GM18867 (cell line): ENCODE measurements around the gene B3GLCT.
"Not testable (repeated sequence)": the region's sequence is repeated elsewhere in the genome, so short reads cannot be mapped to it uniquely, and the experiment has no call there.

Experiments
- ATAC-seq: cut with Tn5 transposase; IDR thresholded peaks from one replicate; pipeline ENCODE4 v1.9.1; 2021; ENCODE audit warnings: mild to moderate bottlenecking, moderate library complexity; ENCODE audit not compliant: unreplicated experiment

Gene B3GLCT

GRCh38 chr13:31182987-31183386 lies 16.8 kb upstream of the B3GLCT start:
- ATAC-seq: no peak

- ATAC-seq: no peak
Measured at GRCh38 chr13:31184451-31184850, 15.3 kb upstream of the B3GLCT start.

DNA sequence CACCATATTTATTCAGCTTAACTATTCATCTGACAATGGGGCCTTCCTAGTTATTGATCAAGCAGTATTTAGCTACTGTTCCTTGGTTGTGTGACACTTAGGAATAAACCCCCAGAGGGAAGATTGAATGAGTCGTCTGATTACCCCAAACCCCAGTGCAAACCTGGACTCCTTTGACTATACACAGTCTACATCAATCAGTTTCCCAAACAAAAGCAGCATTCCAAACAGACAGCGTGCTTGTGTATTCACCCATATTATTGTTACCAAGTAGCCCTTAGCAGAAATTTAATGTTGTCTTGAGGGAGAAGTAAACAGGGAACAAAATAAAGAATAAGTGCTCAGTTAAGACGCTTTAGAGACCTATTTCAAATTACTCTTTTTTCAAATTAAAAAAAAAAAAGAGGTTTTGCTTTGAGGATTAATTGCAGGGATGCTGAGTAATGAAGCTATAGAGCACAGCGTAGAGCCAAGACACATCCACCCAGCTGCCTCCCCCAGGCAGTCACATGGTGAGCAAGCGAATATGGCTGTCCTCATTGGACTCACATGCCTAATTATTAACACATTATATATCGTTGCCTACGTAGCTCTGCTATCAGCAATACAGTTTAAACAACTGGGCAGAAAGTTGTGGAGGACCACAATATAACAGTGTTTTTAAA lies 14.7 kb upstream of the B3GLCT start:
- no peak for ATAC-seq

DNA sequence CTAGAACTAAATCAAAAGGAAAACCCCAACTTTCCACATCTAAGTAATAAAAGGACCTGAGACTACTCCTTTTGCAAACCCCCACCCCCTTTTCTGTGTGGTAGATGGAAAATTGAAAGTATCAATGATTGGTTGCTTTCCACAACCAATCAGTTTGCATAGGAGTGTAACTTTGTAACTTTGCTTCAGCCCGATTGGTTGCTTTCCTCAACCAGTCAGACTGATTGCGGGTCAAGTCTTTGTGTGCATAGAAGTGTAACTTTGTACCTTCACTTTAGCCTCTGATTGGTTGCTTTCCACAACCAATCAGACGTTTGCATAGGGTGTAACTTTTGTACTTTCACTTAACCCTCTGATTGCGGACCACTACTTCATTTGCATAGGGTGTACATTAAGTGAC lies 8.0 kb upstream of the B3GLCT start:
- no peak for ATAC-seq

DNA sequence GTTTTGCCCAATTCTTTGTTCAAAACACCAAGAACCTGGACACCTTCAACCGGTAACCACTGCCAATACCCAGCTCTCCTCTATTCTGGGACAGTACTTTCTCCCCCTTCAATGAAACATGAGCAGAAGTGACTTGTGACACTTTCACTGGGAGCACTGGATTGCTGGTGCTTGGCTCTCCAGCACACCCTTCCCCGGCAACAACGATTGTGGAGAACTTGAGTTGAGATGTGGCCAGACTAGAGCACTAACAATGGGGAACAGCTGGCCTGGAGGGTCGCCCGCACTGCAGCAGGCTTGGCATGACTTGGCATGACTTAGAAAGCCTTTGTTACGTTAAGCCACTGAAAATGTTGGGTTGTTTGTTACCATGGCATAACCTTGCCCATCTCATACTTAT lies 7.5 kb upstream of the B3GLCT start:
- ATAC-seq: no peak

DNA sequence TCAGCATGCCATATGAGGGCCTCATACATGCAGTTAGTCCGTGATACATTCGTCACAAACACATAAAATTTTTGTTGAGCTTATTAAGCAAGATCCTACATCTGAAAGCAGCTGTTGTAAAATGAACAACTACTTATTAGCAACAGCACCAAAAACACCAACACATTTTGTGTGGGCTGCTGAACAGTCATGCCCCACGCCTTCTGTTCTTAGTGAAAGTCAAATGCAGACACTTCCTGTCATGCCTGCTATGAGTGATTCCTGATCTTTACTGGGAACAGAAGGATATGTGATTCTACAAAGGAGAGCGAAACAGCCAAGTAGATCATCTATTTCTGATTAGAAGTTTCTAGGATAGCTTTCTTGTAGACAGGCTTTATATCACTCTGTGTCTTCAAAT lies 4.2 kb upstream of the B3GLCT start:
- no peak for ATAC-seq

- no peak for ATAC-seq
Measured at GRCh38 chr13:31196992-31197391, 2.8 kb upstream of the B3GLCT start.

- ATAC-seq: no peak
Measured at GRCh38 chr13:31198519-31198918, 1.3 kb upstream of the B3GLCT start.

DNA sequence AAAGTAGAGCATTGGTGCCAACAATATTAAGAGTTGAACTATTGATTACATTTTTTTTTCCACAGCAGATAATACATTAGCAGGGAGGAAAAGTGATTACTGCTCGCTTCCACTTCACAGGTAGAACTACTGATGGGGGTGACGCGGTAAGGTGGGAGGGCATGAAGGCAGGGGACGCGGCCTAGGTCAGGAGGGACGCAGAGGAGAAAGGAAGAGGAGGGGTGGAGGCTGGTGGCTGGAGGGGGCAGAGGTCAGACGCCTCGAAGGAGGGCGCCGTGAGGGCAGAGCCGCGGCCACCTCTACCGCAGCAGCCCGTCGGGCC lies 287 bp upstream of the B3GLCT start:
- no peak for ATAC-seq

GRCh38 chr13:31200637-31200971 lies 829 bp downstream of the B3GLCT start:
- ATAC-seq: peak; percentile 18

- no peak for ATAC-seq
Measured at GRCh38 chr13:31201341-31202031, 1.7 kb downstream of the B3GLCT start.

GRCh38 chr13:31204592-31204991 lies 4.8 kb downstream of the B3GLCT start:
- ATAC-seq: no peak

DNA sequence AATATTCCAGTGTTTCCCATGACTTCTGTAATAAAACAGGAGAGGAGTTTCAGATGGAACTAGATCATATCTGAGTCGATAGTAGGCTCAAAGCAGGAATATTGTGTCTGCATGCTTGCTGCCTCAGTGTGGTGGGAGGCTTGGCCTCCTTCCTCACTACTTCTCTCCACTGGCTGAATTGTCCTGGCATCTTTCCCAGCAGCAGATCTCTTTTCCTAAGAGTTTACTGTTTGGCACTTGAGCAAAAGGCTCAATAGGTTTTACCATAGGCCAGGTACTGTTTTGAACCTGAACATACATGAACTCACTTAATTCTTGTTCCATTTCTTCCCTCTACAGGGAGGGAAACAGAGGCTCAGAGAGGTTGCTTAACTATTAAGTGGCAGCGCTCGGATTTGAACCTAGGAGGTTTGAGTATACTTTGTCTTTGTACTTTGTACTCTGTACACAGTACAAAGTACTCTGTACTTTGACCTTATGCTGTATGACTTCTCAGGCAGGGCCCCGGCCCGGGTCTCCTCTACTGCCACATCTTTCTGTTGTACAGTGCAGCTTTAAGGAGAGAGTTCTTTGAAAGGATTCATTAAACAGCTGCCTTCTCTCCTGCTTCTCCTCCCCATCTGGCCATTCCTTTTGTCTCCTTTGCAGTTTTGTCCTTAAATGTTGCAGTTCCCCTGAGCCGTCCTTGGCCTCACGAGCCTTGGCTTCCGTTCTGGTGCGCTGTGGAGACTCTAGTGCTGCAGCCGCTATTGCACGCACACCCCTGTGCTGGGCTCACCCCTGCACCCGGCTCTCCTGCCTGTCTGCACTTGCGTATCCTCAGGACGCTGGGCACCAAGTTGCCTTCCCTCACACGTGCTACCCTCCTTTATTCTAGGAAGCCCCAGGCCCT lies 8.1 kb downstream of the B3GLCT start:
- ATAC-seq: no peak

GRCh38 chr13:31208559-31209122 lies 8.9 kb downstream of the B3GLCT start:
- ATAC-seq: no peak

DNA sequence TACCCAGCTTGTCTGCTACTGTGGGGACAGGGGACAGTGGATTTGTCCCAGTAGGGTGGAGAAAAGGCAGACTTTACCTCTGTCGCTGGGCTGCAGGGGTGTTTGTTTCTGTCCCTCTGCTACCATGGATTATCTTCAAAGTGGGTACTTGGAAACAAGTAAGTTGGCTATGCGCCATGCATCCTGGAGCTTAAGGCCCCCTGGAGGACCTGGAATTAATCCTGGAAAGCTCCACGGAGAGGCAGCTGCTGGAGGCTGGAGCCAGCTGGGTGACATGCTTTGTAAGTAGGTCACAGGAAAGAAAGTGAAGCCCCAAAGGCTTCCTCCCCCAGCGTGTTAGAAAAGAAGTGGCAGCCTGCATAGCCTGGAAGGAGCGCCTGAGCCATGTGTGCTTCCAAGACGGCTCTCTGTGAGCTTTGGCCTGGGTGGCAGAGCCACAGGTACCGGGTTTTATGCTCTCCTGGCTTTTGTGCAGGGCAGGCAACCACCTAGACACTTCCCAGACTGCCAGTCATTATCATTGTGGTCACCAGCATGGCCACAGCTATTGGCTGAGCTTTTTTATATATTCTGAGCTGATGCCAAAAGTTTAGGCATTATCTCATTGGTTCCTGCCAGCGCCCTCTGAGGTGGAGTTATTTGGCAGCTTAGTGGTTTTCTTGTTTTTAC lies 9.5 kb downstream of the B3GLCT start:
- ATAC-seq: no peak

DNA sequence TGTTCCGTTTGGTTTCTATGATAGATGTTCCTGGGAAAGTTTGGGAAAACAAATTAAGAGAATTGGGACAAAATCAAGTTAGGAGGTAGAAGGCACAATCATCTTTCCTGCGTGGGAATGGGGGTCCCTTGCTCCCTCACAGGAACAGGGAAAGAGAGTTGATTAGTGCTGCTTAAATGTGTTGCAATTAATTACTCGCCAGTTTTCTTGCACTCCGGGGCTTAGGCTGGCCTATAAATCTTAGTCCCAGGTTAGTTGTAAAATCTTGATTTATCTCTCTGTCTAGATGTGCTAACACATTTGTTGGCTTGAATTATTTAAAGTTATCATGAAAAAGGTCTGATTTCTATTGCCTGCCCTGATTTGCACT lies 10.1 kb downstream of the B3GLCT start:
- ATAC-seq: no peak

GRCh38 chr13:31213651-31214289 lies 14.0 kb downstream of the B3GLCT start:
- no peak for ATAC-seq

DNA sequence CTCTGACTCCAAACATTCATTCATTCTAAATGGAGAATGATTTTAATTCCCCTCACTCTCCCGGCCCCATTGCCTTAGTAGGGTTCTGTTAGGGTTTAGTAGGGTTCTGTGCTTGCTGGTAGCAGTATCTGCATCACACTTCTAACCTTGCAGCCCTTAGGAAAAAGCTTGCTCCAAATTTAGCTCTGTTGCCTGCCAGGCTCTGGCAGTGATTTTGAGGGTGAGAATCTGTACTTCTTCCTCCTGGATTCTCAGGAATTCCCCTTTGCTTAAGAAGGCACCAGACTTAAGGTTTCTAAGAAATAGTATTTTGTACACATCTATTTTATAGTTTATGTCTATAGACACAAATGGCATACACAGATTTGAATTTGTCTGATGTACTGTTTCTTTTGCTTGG lies 14.7 kb downstream of the B3GLCT start:
- no peak for ATAC-seq

- ATAC-seq: not testable (repeated sequence)
Measured at GRCh38 chr13:31216916-31217315, 17.1 kb downstream of the B3GLCT start.

DNA sequence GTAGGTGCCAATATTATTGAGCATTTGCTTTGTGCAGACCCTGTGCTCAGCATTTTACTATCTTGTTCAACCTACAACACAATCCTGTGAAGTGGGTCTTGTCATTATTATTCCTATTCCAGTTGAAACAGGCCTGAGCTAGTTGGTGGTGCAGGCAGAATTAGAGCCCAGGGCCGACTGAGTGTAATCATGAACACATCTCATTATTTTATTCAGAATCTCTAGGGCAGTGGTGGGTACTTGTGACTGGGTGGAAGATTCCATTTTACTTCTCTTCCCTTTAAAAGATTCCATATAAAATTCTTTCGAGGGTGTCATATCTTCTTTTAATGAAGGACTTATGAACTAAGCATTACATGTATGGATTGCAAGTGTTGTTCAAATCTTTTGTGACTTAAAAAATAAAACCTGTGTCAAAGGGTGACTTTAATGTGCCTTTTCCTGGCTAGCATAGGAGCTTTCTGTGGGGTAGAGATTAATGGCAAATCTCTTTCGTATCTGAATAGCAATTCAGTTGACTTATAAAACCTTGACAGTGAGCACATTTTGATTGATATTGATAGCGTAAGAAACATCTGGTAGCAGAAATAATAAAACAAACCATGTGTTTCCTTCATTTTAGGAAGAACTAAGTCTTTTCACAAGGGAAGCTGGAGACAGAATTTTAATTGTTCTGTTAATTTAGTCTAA lies 20.3 kb downstream of the B3GLCT start:
- ATAC-seq: no peak
